Colonic mucosa (tissue), 4 donors: ENCODE results near the gene CNTFR. TPM values are rescaled to one million over a fixed set of nuclear protein-coding genes. Genes with fewer than 3 reads are reported as not detected.

Source experiments
- DNase-seq: peaks from one replicate; pipeline ENCODE4 v3.0.0-alpha.2; 2020
- H3K27ac ChIP-seq: fragments of 200-600 bp; one replicate; pipeline ENCODE4 v1.8.0; 2021
- H3K27me3 ChIP-seq: fragments of 200-600 bp; one replicate; pipeline ENCODE4 v1.8.0; 2021
- H3K36me3 ChIP-seq: fragments of 200-600 bp; one replicate; pipeline ENCODE4 v1.8.0; 2021
- H3K4me1 ChIP-seq: fragments of 200-600 bp; one replicate; pipeline ENCODE4 v1.8.0; 2021; ENCODE audit warnings: mild to moderate bottlenecking
- H3K4me3 ChIP-seq: fragments of 200-600 bp; one replicate; pipeline ENCODE4 v1.8.0; 2021
- H3K9ac ChIP-seq, 2 donors: one replicate each; pipeline ENCODE4 v1.7.0; 2013; ENCODE audit warnings: control low read depth in 2 of 2, low read depth in 2 of 2, low read length in 2 of 2
- H3K9me3 ChIP-seq: fragments of 200-600 bp; one replicate; pipeline ENCODE4 v1.8.0; 2021
- CTCF ChIP-seq: fragments of 200-600 bp; IDR thresholded peaks from one replicate; pipeline ENCODE4 v1.8.0; 2022; ENCODE audit warnings: antibody characterized with exemption, mild to moderate bottlenecking
- intact Hi-C: fragments of 100-400 bp; cut with DNase I; formaldehyde crosslinking; loops from one replicate; pipeline ENCODE4 v1.14.1; 2022
- total RNA-seq, 2 donors: library from RNA; stranded (reverse); fragmentation: NEBNext Ultra II Directional in 1 of 2; extraction: Animal tissue kit (Norgen Biotek cat#: 25700) in 1 of 2; gene quantifications; one replicate each; pipeline ENCODE4 v1.2.1, GENCODE V29; 2021
- donor health status: healthy.
- donor health status: DM: no; HTN: no; CAD: no.
- donor health status: DM: no; HTN: no; CAD: no.

Gene CNTFR
- total RNA-seq, 2 donors from 2014 or later: 1.8 to 1.9 TPM

- no peak for TF ChIP-seq CTCF
- H3K4me1 ChIP-seq: no peaks in the 10 kb centered on the region
- H3K27me3 ChIP-seq: no peaks in the 10 kb centered on the region
- H3K9ac ChIP-seq: no peak overlapping the region
- H3K9me3 ChIP-seq: no peaks in the 10 kb centered on the region
- H3K27ac ChIP-seq: no peak overlapping the region
- DNase-seq: no peak
- no peaks in the 10 kb centered on the region for H3K36me3 ChIP-seq
- no peak overlapping the region for H3K4me3 ChIP-seq
- intact Hi-C loops: no loop called here
Observed at GRCh38 chr9:34635556-34635955, 46.0 kb upstream of the CNTFR start.

GRCh38 chr9:34634551-34635248, 45.2 kb upstream of the CNTFR start:
- no peak overlapping the region for H3K27ac ChIP-seq
- no peaks in the 10 kb centered on the region for H3K4me1 ChIP-seq
- H3K27me3 ChIP-seq: peaks cover 4% of the 10 kb centered on the region
- no peaks in the 10 kb centered on the region for H3K9me3 ChIP-seq
- intact Hi-C loops: no loop called here
- no peak for DNase-seq
- TF ChIP-seq CTCF: no peak
- H3K9ac ChIP-seq: no peak overlapping the region
- H3K4me3 ChIP-seq: no peak overlapping the region
- H3K36me3 ChIP-seq: no peaks in the 10 kb centered on the region

- intact Hi-C loops: no loop called here
- no peak overlapping the region for H3K4me3 ChIP-seq
- DNase-seq: peak; percentile 72
- H3K4me1 ChIP-seq: no peaks in the 10 kb centered on the region
- no peaks in the 10 kb centered on the region for H3K36me3 ChIP-seq
- no peak overlapping the region for H3K9ac ChIP-seq
- peaks cover 11% of the 10 kb centered on the region for H3K27me3 ChIP-seq
- peak; percentile 79 for TF ChIP-seq CTCF
- H3K27ac ChIP-seq: no peak overlapping the region
- H3K9me3 ChIP-seq: no peaks in the 10 kb centered on the region
Observed at GRCh38 chr9:34633851-34634550, 44.5 kb upstream of the CNTFR start.

- H3K9me3 ChIP-seq: no peaks in the 10 kb centered on the region
- TF ChIP-seq CTCF: no peak
- peaks cover 19% of the 10 kb centered on the region for H3K27me3 ChIP-seq
- no peak overlapping the region for H3K9ac ChIP-seq
- H3K4me1 ChIP-seq: no peaks in the 10 kb centered on the region
- H3K27ac ChIP-seq: no peak overlapping the region
- H3K4me3 ChIP-seq: no peak overlapping the region
- intact Hi-C loops: no loop called here
- no peaks in the 10 kb centered on the region for H3K36me3 ChIP-seq
- DNase-seq: no peak
Observed at GRCh38 chr9:34633166-34633565, 43.6 kb upstream of the CNTFR start.

GRCh38 chr9:34630402-34631154, 41.1 kb upstream of the CNTFR start:
- no peak for DNase-seq
- Histone ChIP-seq H3K36me3 (no peaks in the 10 kb centered on the region), H3K4me1 (no peaks in the 10 kb centered on the region), H3K27ac (no peak overlapping the region), H3K9ac (peak overlapping the region in 1 of 2 donors; percentile 43), H3K4me3 (no peak overlapping the region), H3K9me3 (no peaks in the 10 kb centered on the region), H3K27me3 (peaks cover 45% of the 10 kb centered on the region)
- TF ChIP-seq CTCF: no peak
- intact Hi-C loops: no loop called here
